Measurements from ENCODE around the gene PTGES2.

DNA sequence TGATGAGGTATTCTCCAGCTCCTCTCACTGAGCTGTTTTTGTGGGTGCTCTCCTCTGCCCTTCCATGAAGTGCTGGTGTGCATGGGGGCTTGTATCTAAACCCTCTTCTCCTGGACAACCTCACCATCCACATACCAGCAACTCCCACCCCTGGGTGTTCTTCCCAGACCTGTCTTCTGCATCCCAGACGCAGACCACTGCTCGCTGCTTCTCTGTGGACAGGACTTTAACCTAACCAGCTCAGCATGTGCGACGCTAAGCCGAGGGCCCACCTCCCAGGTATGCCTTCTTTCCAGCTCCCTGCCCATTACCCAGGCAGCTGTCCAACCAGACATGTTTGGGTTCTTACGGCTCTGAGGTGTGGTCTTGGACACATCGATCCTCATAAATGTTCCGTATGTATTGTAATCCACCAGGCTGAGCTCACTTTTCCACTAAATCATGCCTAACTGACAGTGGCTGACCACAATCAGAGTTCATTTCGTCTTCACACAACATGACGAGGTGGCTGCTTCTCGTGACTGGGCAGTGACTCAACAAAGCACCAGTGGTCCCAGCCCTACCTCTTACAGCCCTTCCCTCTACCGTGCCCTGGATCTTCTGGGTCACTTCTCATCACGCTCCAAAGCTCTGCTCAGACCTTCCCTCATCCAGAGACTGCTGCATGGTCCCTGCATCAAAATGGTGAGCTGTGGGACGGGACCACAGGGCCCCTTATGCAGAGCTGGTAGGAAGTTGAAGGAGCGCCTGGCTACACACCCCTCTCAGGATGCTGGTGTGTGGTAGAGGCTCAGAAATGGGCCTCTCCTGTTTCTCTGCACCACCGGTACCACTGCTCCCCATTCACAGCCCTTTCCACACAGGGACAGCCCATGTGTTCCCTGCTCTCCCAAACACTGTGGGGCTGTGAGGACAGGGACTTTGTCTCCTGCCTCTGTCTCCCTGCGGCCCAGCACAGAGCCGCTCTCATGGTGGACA, 9.6 kb upstream of the PTGES2 start:
- TF ChIP-seq EZH2phosphoT487 (IDR thresholded peaks at IDR 0.05; ENCODE audit: unreplicated experiment) (no peak), EZH2 (IDR thresholded peaks at IDR 0.05; ENCODE audit: low read depth, unreplicated experiment) (no peak), POLR2AphosphoS5 (IDR thresholded peaks at IDR 0.05; ENCODE audit: low read depth) (no peak), CREB1 (CRISPR knock-in tag; IDR thresholded peaks at IDR 0.05; ENCODE audit: low read depth) (no peak), JUNB (IDR thresholded peaks at IDR 0.05; ENCODE audit: unreplicated experiment) (no peak)
- TF ChIP-seq, protein P1, sequence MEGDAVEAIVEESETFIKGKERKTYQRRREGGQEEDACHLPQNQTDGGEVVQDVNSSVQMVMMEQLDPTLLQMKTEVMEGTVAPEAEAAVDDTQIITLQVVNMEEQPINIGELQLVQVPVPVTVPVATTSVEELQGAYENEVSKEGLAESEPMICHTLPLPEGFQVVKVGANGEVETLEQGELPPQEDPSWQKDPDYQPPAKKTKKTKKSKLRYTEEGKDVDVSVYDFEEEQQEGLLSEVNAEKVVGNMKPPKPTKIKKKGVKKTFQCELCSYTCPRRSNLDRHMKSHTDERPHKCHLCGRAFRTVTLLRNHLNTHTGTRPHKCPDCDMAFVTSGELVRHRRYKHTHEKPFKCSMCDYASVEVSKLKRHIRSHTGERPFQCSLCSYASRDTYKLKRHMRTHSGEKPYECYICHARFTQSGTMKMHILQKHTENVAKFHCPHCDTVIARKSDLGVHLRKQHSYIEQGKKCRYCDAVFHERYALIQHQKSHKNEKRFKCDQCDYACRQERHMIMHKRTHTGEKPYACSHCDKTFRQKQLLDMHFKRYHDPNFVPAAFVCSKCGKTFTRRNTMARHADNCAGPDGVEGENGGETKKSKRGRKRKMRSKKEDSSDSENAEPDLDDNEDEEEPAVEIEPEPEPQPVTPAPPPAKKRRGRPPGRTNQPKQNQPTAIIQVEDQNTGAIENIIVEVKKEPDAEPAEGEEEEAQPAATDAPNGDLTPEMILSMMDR (conservative IDR thresholded peaks at IDR 0.05; ENCODE audit: low read depth in 2 of 2): no peak
- TF ChIP-seq, protein P2, sequence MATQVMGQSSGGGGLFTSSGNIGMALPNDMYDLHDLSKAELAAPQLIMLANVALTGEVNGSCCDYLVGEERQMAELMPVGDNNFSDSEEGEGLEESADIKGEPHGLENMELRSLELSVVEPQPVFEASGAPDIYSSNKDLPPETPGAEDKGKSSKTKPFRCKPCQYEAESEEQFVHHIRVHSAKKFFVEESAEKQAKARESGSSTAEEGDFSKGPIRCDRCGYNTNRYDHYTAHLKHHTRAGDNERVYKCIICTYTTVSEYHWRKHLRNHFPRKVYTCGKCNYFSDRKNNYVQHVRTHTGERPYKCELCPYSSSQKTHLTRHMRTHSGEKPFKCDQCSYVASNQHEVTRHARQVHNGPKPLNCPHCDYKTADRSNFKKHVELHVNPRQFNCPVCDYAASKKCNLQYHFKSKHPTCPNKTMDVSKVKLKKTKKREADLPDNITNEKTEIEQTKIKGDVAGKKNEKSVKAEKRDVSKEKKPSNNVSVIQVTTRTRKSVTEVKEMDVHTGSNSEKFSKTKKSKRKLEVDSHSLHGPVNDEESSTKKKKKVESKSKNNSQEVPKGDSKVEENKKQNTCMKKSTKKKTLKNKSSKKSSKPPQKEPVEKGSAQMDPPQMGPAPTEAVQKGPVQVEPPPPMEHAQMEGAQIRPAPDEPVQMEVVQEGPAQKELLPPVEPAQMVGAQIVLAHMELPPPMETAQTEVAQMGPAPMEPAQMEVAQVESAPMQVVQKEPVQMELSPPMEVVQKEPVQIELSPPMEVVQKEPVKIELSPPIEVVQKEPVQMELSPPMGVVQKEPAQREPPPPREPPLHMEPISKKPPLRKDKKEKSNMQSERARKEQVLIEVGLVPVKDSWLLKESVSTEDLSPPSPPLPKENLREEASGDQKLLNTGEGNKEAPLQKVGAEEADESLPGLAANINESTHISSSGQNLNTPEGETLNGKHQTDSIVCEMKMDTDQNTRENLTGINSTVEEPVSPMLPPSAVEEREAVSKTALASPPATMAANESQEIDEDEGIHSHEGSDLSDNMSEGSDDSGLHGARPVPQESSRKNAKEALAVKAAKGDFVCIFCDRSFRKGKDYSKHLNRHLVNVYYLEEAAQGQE (IDR thresholded peaks at IDR 0.05; ENCODE audit: unreplicated experiment): no peak
- TF ChIP-seq, protein P3, sequence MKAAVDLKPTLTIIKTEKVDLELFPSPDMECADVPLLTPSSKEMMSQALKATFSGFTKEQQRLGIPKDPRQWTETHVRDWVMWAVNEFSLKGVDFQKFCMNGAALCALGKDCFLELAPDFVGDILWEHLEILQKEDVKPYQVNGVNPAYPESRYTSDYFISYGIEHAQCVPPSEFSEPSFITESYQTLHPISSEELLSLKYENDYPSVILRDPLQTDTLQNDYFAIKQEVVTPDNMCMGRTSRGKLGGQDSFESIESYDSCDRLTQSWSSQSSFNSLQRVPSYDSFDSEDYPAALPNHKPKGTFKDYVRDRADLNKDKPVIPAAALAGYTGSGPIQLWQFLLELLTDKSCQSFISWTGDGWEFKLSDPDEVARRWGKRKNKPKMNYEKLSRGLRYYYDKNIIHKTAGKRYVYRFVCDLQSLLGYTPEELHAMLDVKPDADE (IDR thresholded peaks at IDR 0.05): no peak

All from GM23338 (cell line).